RWPE2 (cell line): ENCODE data around the gene TEDDM1.
"Not testable (repeated sequence)": the region's sequence is repeated elsewhere in the genome, so short reads cannot be mapped to it uniquely, and the experiment has no call there.

Source experiments
- ATAC-seq: fragments of 200-7000 bp; cut with Tn5 transposase; 3 replicates; pipeline ENCODE4 v1.9.1; 2021; ENCODE audit warnings: low read depth
- DNase-seq: peaks from one replicate; pipeline ENCODE4 v3.0.0-alpha.2; 2020; ENCODE audit warnings: low spot score
- H3K27ac ChIP-seq: fragments of 450-650 bp; 2 replicates; pipeline ENCODE4 v1.5.1; 2017; ENCODE audit warnings: mild to moderate bottlenecking; ENCODE audit not compliant: poor library complexity, severe bottlenecking
- H3K27me3 ChIP-seq: fragments of 250-450 bp; sonication (Bioruptor Pico); 2 replicates; pipeline ENCODE4 v1.5.1; 2021; ENCODE audit warnings: mild to moderate bottlenecking, moderate library complexity; ENCODE audit not compliant: insufficient read depth, poor library complexity, severe bottlenecking
- H3K36me3 ChIP-seq: fragments of 250-450 bp; sonication (Bioruptor Pico); 2 replicates; pipeline ENCODE4 v1.5.1; 2020; ENCODE audit warnings: low read depth, mild to moderate bottlenecking, moderate library complexity
- H3K4me1 ChIP-seq: fragments of 250-450 bp; sonication (Bioruptor Pico); 2 replicates; pipeline ENCODE4 v1.5.1; 2021; ENCODE audit warnings: mild to moderate bottlenecking, moderate library complexity; ENCODE audit not compliant: insufficient read depth, poor library complexity, severe bottlenecking
- H3K4me3 ChIP-seq: fragments of 250-450 bp; sonication (Bioruptor Pico); 2 replicates; pipeline ENCODE4 v1.5.1; 2021; ENCODE audit warnings: mild to moderate bottlenecking, moderate library complexity; ENCODE audit not compliant: severe bottlenecking
- H3K9me3 ChIP-seq: fragments of 250-450 bp; sonication (Bioruptor Pico); 2 replicates; pipeline ENCODE4 v1.5.1; 2021; ENCODE audit warnings: mild to moderate bottlenecking, moderate library complexity; ENCODE audit not compliant: severe bottlenecking
- TF ChIP-seq, protein P1 (sequence below): fragments of 450-650 bp; IDR thresholded peaks from one replicate; pipeline ENCODE4 v1.5.1; 2017; ENCODE audit warnings: mild to moderate bottlenecking, moderate library complexity; ENCODE audit not compliant: poor library complexity, severe bottlenecking

The TEDDM1 gene

DNA sequence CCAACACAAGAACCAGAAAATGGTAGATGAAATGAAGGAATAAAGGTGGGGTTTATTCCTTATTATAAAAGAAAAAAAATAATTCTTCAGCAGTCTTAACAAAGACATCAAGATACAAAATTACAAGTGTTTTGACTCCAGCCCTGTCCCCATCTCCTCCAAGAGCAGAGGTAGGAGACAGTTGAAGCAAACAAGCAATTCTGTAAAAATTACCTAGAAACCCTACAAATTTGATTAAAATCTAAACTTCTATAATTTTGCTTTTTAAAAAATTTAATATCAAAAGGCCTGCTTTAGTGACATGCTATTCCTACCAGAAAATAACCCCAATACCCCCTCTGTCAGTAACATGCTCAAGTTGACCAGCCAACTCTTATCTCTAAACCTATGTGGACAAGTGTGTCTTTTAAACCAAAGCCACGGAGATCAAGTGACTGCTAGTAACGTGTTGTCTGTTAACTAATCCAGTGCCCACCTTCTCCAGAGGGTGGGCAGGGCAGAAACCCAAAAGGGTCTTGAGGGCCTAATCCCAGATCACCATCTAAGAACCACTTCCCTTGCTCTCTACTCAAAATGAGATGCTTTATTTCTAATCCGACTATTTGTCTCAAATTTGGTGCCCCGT is 17.3 kb downstream of the TEDDM1 start:
- Histone ChIP-seq H3K27me3 (no peaks in the 10 kb centered on the region), H3K4me1 (no peaks in the 10 kb centered on the region), H3K27ac (no peak overlapping the region), H3K36me3 (peaks cover 63% of the 10 kb centered on the region), H3K4me3 (no peak overlapping the region), H3K9me3 (no peaks in the 10 kb centered on the region)
- DNase-seq (no peak), ATAC-seq (no peak)
- TF ChIP-seq, protein P1, sequence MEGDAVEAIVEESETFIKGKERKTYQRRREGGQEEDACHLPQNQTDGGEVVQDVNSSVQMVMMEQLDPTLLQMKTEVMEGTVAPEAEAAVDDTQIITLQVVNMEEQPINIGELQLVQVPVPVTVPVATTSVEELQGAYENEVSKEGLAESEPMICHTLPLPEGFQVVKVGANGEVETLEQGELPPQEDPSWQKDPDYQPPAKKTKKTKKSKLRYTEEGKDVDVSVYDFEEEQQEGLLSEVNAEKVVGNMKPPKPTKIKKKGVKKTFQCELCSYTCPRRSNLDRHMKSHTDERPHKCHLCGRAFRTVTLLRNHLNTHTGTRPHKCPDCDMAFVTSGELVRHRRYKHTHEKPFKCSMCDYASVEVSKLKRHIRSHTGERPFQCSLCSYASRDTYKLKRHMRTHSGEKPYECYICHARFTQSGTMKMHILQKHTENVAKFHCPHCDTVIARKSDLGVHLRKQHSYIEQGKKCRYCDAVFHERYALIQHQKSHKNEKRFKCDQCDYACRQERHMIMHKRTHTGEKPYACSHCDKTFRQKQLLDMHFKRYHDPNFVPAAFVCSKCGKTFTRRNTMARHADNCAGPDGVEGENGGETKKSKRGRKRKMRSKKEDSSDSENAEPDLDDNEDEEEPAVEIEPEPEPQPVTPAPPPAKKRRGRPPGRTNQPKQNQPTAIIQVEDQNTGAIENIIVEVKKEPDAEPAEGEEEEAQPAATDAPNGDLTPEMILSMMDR = no peak

DNA sequence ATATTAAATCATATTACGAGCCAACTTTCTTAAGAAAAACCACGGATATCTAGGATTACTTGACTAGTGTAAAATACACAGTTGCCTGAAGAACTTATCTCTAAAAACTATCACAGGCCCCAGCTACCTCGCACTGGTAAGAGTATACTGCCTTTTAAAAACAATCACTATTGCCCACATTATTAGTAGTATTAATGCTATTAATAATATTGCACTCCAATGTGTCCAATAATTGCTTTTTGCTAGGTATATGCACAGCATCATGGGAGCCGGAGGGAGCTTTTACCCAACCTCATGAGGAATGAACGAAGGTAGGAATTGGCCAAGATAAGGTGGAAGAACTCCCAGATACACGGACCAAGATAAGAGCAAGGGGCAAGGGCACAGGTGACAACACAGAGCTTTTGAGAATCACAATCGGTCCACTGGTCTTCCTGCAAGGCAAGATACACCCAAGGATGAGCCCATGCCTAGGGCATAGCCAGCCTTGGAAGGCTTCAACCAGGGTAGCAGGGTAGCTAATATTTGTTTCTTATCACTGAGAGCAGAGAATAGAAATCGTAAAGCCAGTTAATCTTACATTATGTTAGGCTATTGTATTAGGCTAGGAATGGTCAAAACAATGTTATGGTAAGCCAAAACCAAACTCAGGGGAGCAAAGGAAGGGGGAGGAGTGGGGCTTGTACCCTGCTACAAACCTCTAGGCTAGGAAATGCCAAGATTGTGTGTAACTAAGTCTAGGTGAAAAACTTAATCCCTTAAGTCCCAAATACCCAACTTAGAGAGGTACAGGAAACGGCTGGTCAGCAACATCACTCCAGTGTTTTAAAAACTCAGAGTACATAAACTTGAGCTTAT is 18.3 kb downstream of the TEDDM1 start:
- Histone ChIP-seq H3K9me3 (no peaks in the 10 kb centered on the region), H3K27me3 (no peaks in the 10 kb centered on the region), H3K4me3 (no peak overlapping the region), H3K4me1 (peaks cover 3% of the 10 kb centered on the region), H3K27ac (no peak overlapping the region), H3K36me3 (peaks cover 53% of the 10 kb centered on the region)
- TF ChIP-seq, protein P1 = no peak
- no peak for DNase-seq
- peak; percentile 7; the same call in 1 of the 3 replicates for ATAC-seq

DNA sequence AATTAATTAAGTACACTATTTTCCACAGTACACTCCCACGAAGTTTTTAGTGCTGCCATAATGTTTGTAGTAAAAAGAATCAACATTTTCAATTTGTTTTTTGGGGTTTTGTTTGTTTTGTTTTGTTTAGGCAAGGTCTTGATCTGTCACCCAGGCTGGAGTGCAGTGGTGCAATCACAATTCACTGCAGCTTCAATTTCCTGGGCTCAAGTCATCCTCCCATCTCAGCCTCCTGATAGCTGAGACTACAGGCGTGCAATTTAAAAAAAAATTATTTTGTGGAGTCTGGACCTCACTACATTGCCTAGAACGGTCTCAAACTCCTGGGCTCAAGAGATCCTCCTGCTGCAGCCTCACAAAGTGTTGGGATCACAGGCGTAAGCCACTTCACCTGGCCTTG is 20.3 kb downstream of the TEDDM1 start:
- H3K4me3 ChIP-seq = no peak overlapping the region
- ATAC-seq (no peak), DNase-seq (no peak)
- peak overlapping the region; percentile 3 for H3K27ac ChIP-seq
- peaks cover 8% of the 10 kb centered on the region for H3K4me1 ChIP-seq
- no peaks in the 10 kb centered on the region for H3K27me3 ChIP-seq
- TF ChIP-seq, protein P1 = no peak
- H3K9me3 ChIP-seq = no peaks in the 10 kb centered on the region
- peaks cover 33% of the 10 kb centered on the region for H3K36me3 ChIP-seq

DNA sequence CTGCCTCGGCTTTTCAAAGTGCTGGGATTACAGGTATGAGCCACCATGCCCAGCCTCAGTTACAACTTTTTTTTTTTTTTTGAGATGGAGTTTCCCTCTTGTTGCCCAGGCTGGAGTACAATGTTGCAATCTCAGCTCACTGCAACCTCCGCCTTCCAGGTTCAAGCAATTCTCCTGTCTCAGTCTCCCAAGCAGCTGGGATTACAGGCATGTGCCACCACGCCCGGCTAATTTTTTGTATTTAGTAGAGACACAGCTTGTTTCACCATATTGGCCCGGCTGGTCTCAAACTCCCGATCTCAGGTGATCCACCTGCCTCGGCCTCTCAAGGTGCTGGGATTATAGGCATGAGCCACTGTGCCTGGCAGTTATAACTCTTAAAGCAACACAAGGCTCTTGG is 20.7 kb downstream of the TEDDM1 start:
- not testable (repeated sequence) for ATAC-seq, H3K27me3 ChIP-seq
- peak overlapping the region; percentile 3 for H3K27ac ChIP-seq

DNA sequence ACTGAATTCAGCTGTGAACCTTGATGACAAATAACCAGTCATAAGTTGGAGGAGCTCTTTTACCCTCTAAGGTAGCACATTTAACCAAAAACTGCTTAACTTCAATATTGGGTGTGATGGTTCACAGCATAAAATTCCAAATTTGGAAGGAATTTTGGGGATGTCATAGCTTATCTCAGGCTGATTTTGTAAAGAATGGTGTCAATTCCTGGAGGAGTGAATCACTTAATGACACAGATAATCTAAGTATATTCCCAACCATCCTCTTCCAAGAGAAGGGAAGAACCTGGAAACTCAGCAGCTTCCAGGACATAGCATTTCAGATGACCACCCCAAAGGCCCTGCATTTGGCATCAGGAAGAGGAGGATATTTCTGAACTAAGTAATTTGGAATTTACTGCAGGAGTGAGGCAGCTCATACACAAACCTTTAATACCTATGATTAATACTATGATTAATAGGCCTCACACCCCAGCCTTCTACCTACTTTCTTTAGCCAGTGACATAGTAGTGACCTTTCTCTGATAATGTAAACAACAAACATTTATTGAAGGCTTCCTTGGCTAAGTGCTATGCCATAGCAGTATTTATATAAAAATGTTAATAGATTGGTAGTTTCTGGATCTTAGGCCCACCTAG is 23.4 kb downstream of the TEDDM1 start:
- ATAC-seq = peak; percentile 62
- Histone ChIP-seq H3K27ac (no peak overlapping the region), H3K9me3 (no peaks in the 10 kb centered on the region), H3K4me3 (no peak overlapping the region), H3K36me3 (peaks cover 2% of the 10 kb centered on the region), H3K27me3 (no peaks in the 10 kb centered on the region), H3K4me1 (peaks cover 8% of the 10 kb centered on the region)
- DNase-seq = no peak
- TF ChIP-seq, protein P1 = no peak

More for the DNA sequence above, 20.7 kb downstream of the TEDDM1 start:
- not testable (repeated sequence) for H3K4me3 ChIP-seq, DNase-seq, H3K9me3 ChIP-seq, H3K4me1 ChIP-seq
- H3K36me3 ChIP-seq = peaks cover 29% of the 10 kb centered on the region
